ENCODE results near the gene PSTPIP1. TPM values are rescaled to one million over a fixed set of nuclear protein-coding genes. Genes with fewer than 3 reads are reported as not detected.

PSTPIP1 gene
- total RNA-seq, 1 experiment from 2014 or later, result 1.5 TPM

- no peak for TF ChIP-seq FOXK1 (CRISPR knock-in tag; IDR thresholded peaks at IDR 0.05)
- no peak for TF ChIP-seq GTF2I (CRISPR knock-in tag; conservative IDR thresholded peaks at IDR 0.05)
- TF ChIP-seq MYBL2 (CRISPR knock-in tag; IDR thresholded peaks at IDR 0.05), result no peak
Measured at GRCh38 chr15:76994001-76994400, 925 bp upstream of the PSTPIP1 start (continued).

- H3K36me3 Mint-ChIP-seq, result no peaks in the 10 kb centered on the region
- no peak overlapping the region for H3K27ac Mint-ChIP-seq
- no peak for TF ChIP-seq ZSCAN18 (CRISPR knock-in tag; IDR thresholded peaks at IDR 0.05)
- TF ChIP-seq CBFB (CRISPR knock-in tag; IDR thresholded peaks at IDR 0.05; ENCODE audit: low read depth), result no peak
- no peak for TF ChIP-seq PRRX2 (CRISPR knock-in tag; IDR thresholded peaks at IDR 0.05)
- TF ChIP-seq MAX (CRISPR knock-in tag; IDR thresholded peaks at IDR 0.05), result no peak
- TF ChIP-seq TP53 (CRISPR knock-in tag; IDR thresholded peaks at IDR 0.05), result no peak
- TF ChIP-seq ZNF232 (CRISPR knock-in tag; IDR thresholded peaks at IDR 0.05), result no peak
- no peak for TF ChIP-seq TEAD4 (CRISPR knock-in tag; IDR thresholded peaks at IDR 0.05)
- no peak for TF ChIP-seq MYBL2 (CRISPR knock-in tag; IDR thresholded peaks at IDR 0.05)
- TF ChIP-seq ETV6 (CRISPR knock-in tag; IDR thresholded peaks at IDR 0.05), result no peak
- TF ChIP-seq NFYB (CRISPR knock-in tag; conservative IDR thresholded peaks at IDR 0.05; ENCODE audit: low read depth), result no peak
- no peak for TF ChIP-seq STAT6 (CRISPR knock-in tag; conservative IDR thresholded peaks at IDR 0.05; ENCODE audit: low read depth)
- TF ChIP-seq FOXP4 (CRISPR knock-in tag; IDR thresholded peaks at IDR 0.05), result no peak
- TF ChIP-seq ZMAT4 (CRISPR knock-in tag; IDR thresholded peaks at IDR 0.05), result no peak
- TF ChIP-seq ZBTB21 (CRISPR knock-in tag; IDR thresholded peaks at IDR 0.05; ENCODE audit: borderline replicate concordance), result no peak
- no peak for TF ChIP-seq ATF2 (CRISPR knock-in tag; IDR thresholded peaks at IDR 0.05; ENCODE audit: borderline replicate concordance, low read depth)
- ChIA-PET POLR2A (no interaction called here), CTCF (interaction anchor here (1.1 to 2.1 kb wide), 3 partner anchors 20 to 30 kb away, joined by 4 to 10 read pairs (median 7); no protein-coding TSS in a partner anchor)
- no peaks in the 10 kb centered on the region for H3K9me3 Mint-ChIP-seq
- no peaks in the 10 kb centered on the region; the same call in 1 of the 2 replicates for H3K27me3 Mint-ChIP-seq (ENCODE audit: low read depth)
- H3K4me3 Mint-ChIP-seq, result no peak overlapping the region
- no peaks in the 10 kb centered on the region for H3K4me1 Mint-ChIP-seq
- no peak for ATAC-seq
- DNase-seq (ENCODE audit: low spot score), result no peak
Measured at GRCh38 chr15:76994496-76994895, 430 bp upstream of the PSTPIP1 start.

Data from WTC11 (cell line).